B cell (primary cell): Measurements from ENCODE around the gene NDUFA13.

Experiments used
- CTCF ChIP-seq: fragments of 200-600 bp; IDR thresholded peaks from one replicate; pipeline ENCODE4 v1.8.0; 2022; ENCODE audit warnings: antibody characterized with exemption, mild to moderate bottlenecking
- EZH2 ChIP-seq: IDR thresholded peaks from 2 replicates; pipeline ENCODE4 v1.6.1; 2012; ENCODE audit warnings: borderline replicate concordance, low read depth, mild to moderate bottlenecking, moderate library complexity, low read length; ENCODE audit not compliant: insufficient read depth, poor library complexity, severe bottlenecking

GRCh38 chr19:19524053-19524452, 8.0 kb downstream of the NDUFA13 start:
- no peak for TF ChIP-seq CTCF
- TF ChIP-seq EZH2 = no peak
